Hepatocyte (in vitro differentiated cells): Measurements from ENCODE around the gene TMEM107. TPM values are rescaled to one million over a fixed set of nuclear protein-coding genes. Genes with fewer than 3 reads are reported as not detected.

ENCODE experiments used
- DNase-seq: peaks from one replicate; pipeline ENCODE4 v3.0.0-alpha.2; 2016; ENCODE audit warnings: low spot score
- H2AFZ ChIP-seq: fragments of 200-600 bp; sonication (generic); 2 replicates; pipeline ENCODE4 v1.6.0; 2016; ENCODE audit warnings: antibody characterized with exemption, mild to moderate bottlenecking
- H3K27ac ChIP-seq: fragments of 200-600 bp; sonication (generic); 2 replicates; pipeline ENCODE4 v1.5.1; 2016; ENCODE audit warnings: mild to moderate bottlenecking
- H3K27me3 ChIP-seq: fragments of 200-600 bp; sonication (generic); 2 replicates; pipeline ENCODE4 v1.6.1; 2016
- H3K36me3 ChIP-seq: fragments of 200-600 bp; sonication (generic); replicated peaks from 2 replicates; pipeline ENCODE4 v1.5.1; 2016; ENCODE audit warnings: low read depth; ENCODE audit not compliant: insufficient read depth
- H3K4me1 ChIP-seq: fragments of 200-600 bp; sonication (generic); 2 replicates; pipeline ENCODE4 v1.5.1; 2016; ENCODE audit warnings: mild to moderate bottlenecking, moderate library complexity; ENCODE audit not compliant: insufficient read depth
- H3K4me2 ChIP-seq: fragments of 200-600 bp; sonication (generic); 2 replicates; pipeline ENCODE4 v1.6.0; 2016
- H3K4me3 ChIP-seq: fragments of 200-600 bp; sonication (generic); 2 replicates; pipeline ENCODE4 v1.5.1; 2016; ENCODE audit warnings: mild to moderate bottlenecking
- H3K79me2 ChIP-seq: fragments of 200-600 bp; sonication (generic); 2 replicates; pipeline ENCODE4 v1.6.0; 2017; ENCODE audit warnings: mild to moderate bottlenecking
- H3K9me2 ChIP-seq: fragments of 200-600 bp; sonication (generic); replicated peaks from 2 replicates; pipeline ENCODE4 v1.6.0; 2017; ENCODE audit warnings: mild to moderate bottlenecking; ENCODE audit not compliant: insufficient read depth
- H3K9me3 ChIP-seq: fragments of 200-600 bp; sonication (generic); 2 replicates; pipeline ENCODE4 v1.5.1; 2016; ENCODE audit warnings: low read depth, mild to moderate bottlenecking
- H4K20me1 ChIP-seq: fragments of 200-600 bp; sonication (generic); 2 replicates; pipeline ENCODE4 v1.6.0; 2016; ENCODE audit warnings: mild to moderate bottlenecking; ENCODE audit not compliant: insufficient read depth, poor library complexity, severe bottlenecking
- CTCF ChIP-seq: fragments of 200-600 bp; sonication (generic); IDR thresholded peaks from 2 replicates; pipeline ENCODE4 v1.5.1; 2016; ENCODE audit warnings: antibody characterized with exemption, mild to moderate bottlenecking; ENCODE audit not compliant: poor library complexity
- EZH2 ChIP-seq: fragments of 200-600 bp; sonication (generic); IDR thresholded peaks from 2 replicates; pipeline ENCODE4 v1.6.1; 2016; ENCODE audit warnings: antibody characterized with exemption, mild to moderate bottlenecking, borderline replicate concordance
- EZH2phosphoT487 ChIP-seq: fragments of 200-600 bp; sonication (generic); IDR thresholded peaks from one replicate; pipeline ENCODE4 v1.6.1; 2018; ENCODE audit warnings: antibody characterized with exemption, mild to moderate bottlenecking, low read depth, moderate library complexity; ENCODE audit not compliant: unreplicated experiment, severe bottlenecking
- WGBS: methylation state at CpG from one replicate; pipeline ENCODE4 v1.1.6; 2016; ENCODE audit warnings: low lambda C conversion rate; ENCODE audit errors: missing lambda C conversion rate; 5-methylcytosine and 5-hydroxymethylcytosine counted together
- polyA plus RNA-seq: library from polyadenylated mRNA; unstranded; fragments of >200 nt; fragmentation: Nextera tagmentation; extraction: Ambion mirVana; gene quantifications from 2 replicates; pipeline ENCODE4 v1.2.1, GENCODE V29; 2016
- total RNA-seq: library from RNA; depleted of rRNA; stranded (reverse); fragments of >200 nt; gene quantifications from 2 replicates; pipeline ENCODE4 v1.2.3, GENCODE V29; 2014

TMEM107 gene
- total and polyA plus RNA-seq, 2 experiments from 2014 or later = 12.8 to 21.1 TPM

- Histone ChIP-seq H3K4me1 (peaks cover 35% of the 10 kb centered on the region), H3K4me3 (peak overlapping the region; percentile 90), H2AFZ (peak overlapping the region; percentile 63), H3K4me2 (peak overlapping the region; percentile 88), H3K36me3 (no peaks in the 10 kb centered on the region), H3K27ac (peak overlapping the region; percentile 10), H3K27me3 (peaks cover 29% of the 10 kb centered on the region), H3K9me2 (no peaks in the 10 kb centered on the region), H3K9me3 (no peaks in the 10 kb centered on the region), H3K79me2 (no peaks in the 10 kb centered on the region), H4K20me1 (no peaks in the 10 kb centered on the region)
- 2% methylated on average over 14 of the region's 45 CpGs for WGBS
- no peak for TF ChIP-seq EZH2phosphoT487
- no peak for TF ChIP-seq EZH2
- TF ChIP-seq CTCF = no peak
- DNase-seq = peak; percentile 79
Observed at GRCh38 chr17:8126491-8127066, 49.6 kb downstream of the TMEM107 start.

- Histone ChIP-seq H3K4me3 (peak overlapping the region; percentile 90), H3K4me2 (peak overlapping the region; percentile 88), H4K20me1 (no peaks in the 10 kb centered on the region), H3K9me2 (no peaks in the 10 kb centered on the region), H3K27ac (peak overlapping the region; percentile 10), H2AFZ (peak overlapping the region; percentile 63), H3K27me3 (peaks cover 29% of the 10 kb centered on the region), H3K36me3 (no peaks in the 10 kb centered on the region), H3K4me1 (peaks cover 35% of the 10 kb centered on the region), H3K79me2 (no peaks in the 10 kb centered on the region), H3K9me3 (no peaks in the 10 kb centered on the region)
- peak; percentile 28 for DNase-seq
- TF ChIP-seq EZH2 = no peak
- TF ChIP-seq CTCF = no peak
- TF ChIP-seq EZH2phosphoT487 = no peak
- WGBS = under 1% methylated on average over 32 of the region's 35 CpGs
Observed at GRCh38 chr17:8125947-8126490, 50.2 kb downstream of the TMEM107 start.

- Histone ChIP-seq H3K4me1 (peaks cover 35% of the 10 kb centered on the region), H3K27me3 (peaks cover 29% of the 10 kb centered on the region)
- 2% methylated on average over 40 of the region's 40 CpGs for WGBS
Observed at GRCh38 chr17:8125154-8125946, 50.8 kb downstream of the TMEM107 start.

More at GRCh38 chr17:8125154-8125946, 50.8 kb downstream of the TMEM107 start:
- peak; percentile 88 for DNase-seq
- TF ChIP-seq EZH2 (no peak), CTCF (no peak), EZH2phosphoT487 (no peak)
- H3K4me3 ChIP-seq = peak overlapping the region; percentile 90
- no peaks in the 10 kb centered on the region for H3K9me2 ChIP-seq
- H4K20me1 ChIP-seq = no peaks in the 10 kb centered on the region
- no peak overlapping the region for H2AFZ ChIP-seq
- no peaks in the 10 kb centered on the region for H3K9me3 ChIP-seq
- H3K4me2 ChIP-seq = peak overlapping the region; percentile 88
- H3K36me3 ChIP-seq = no peaks in the 10 kb centered on the region
- H3K27ac ChIP-seq = peak overlapping the region; percentile 10
- no peaks in the 10 kb centered on the region for H3K79me2 ChIP-seq
